A549 (cell line): Measurements from ENCODE around the gene SYT5.

Experiments
- CHD4 ChIP-seq: fragments of 200-600 bp; sonication (generic); IDR thresholded peaks from 2 replicates; pipeline ENCODE4 v1.6.1; 2016; ENCODE audit warnings: antibody characterized with exemption, mild to moderate bottlenecking, borderline replicate concordance
- CTCF ChIP-seq: fragments of >200 bp; sonication (Bioruptor Twin); formaldehyde crosslinking; IDR thresholded peaks from 3 replicates; pipeline ENCODE4 v1.5.1; 2016
- EHMT2 ChIP-seq: fragments of 200-600 bp; sonication (generic); IDR thresholded peaks from 2 replicates; pipeline ENCODE4 v1.6.1; 2016; ENCODE audit warnings: antibody characterized with exemption, low read depth, mild to moderate bottlenecking, moderate library complexity
- ELK1 ChIP-seq: fragments of 150-350 bp; IDR thresholded peaks from 2 replicates; pipeline ENCODE4 v1.6.1; 2014; ENCODE audit warnings: low read depth, mild to moderate bottlenecking, low read length
- ESRRA ChIP-seq: fragments of 150-350 bp; IDR thresholded peaks from 2 replicates; pipeline ENCODE4 v1.6.1; 2014; ENCODE audit warnings: mild to moderate bottlenecking, low read length, borderline replicate concordance
- FOSB ChIP-seq: fragments of 250-450 bp; sonication (Bioruptor Pico); IDR thresholded peaks from 2 replicates; pipeline ENCODE4 v1.5.0; 2020; ENCODE audit warnings: mild to moderate bottlenecking, moderate library complexity
- HMGXB4 ChIP-seq: fragments of 250-450 bp; sonication (Bioruptor Pico); IDR thresholded peaks from 2 replicates; pipeline ENCODE4 v1.5.0; 2021; ENCODE audit warnings: mild to moderate bottlenecking, moderate library complexity, borderline replicate concordance
- JUN ChIP-seq, 2 experiments: fragments of >200 bp; sonication (Bioruptor Twin); formaldehyde crosslinking; IDR thresholded peaks; 2 replicates in 1 of 2; 3 replicates in 1 of 2; pipeline ENCODE4 v1.6.1; 2016 to 2017
- MAFK ChIP-seq: fragments of 450-650 bp; IDR thresholded peaks from 2 replicates; pipeline ENCODE4 v1.6.1; 2014; ENCODE audit not compliant: partially characterized antibody
- MAX ChIP-seq: IDR thresholded peaks from 2 replicates; pipeline ENCODE4 v1.6.1; 2012
- RAD21 ChIP-seq, 2 experiments: fragments of >200 bp in 1 of 2; sonication (Bioruptor Twin) in 1 of 2; formaldehyde crosslinking in 1 of 2; IDR thresholded peaks in 1 of 2; conservative IDR thresholded peaks in 1 of 2; 2 replicates in 1 of 2; 3 replicates in 1 of 2; pipeline ENCODE4 v1.6.1; 2012 to 2018; ENCODE audit warnings: inconsistent platforms in 1 of 2
- SMC3 ChIP-seq: fragments of >200 bp; sonication (Bioruptor Twin); formaldehyde crosslinking; IDR thresholded peaks from 3 replicates; pipeline ENCODE4 v1.6.1; 2018; ENCODE audit warnings: inconsistent platforms
- ZNF302 ChIP-seq: fragments of 250-450 bp; sonication (Bioruptor Pico); IDR thresholded peaks from 2 replicates; pipeline ENCODE4 v1.9.0; 2021; ENCODE audit warnings: inconsistent platforms, mild to moderate bottlenecking, moderate library complexity
- ZSCAN20 ChIP-seq: fragments of 250-450 bp; sonication (Bioruptor Pico); IDR thresholded peaks from 2 replicates; pipeline ENCODE4 v1.8.0; 2022; ENCODE audit warnings: mild to moderate bottlenecking, moderate library complexity

- TF ChIP-seq RAD21 (conservative IDR thresholded peaks at IDR 0.05 in 1 of 2, IDR thresholded peaks at IDR 0.05 in 1 of 2): no peak
- TF ChIP-seq MAX: no peak
- no peak for TF ChIP-seq ESRRA
- TF ChIP-seq CTCF: no peak
- no peak for TF ChIP-seq CHD4
- no peak for TF ChIP-seq ZNF302
- no peak for TF ChIP-seq HMGXB4 (CRISPR knock-in tag)
- TF ChIP-seq ELK1: no peak
- TF ChIP-seq EHMT2: no peak
- no peak for TF ChIP-seq JUN (IDR thresholded peaks at IDR 0.05)
- TF ChIP-seq MAFK: no peak
- no peak for TF ChIP-seq FOSB (CRISPR knock-in tag)
- no peak for TF ChIP-seq SMC3
- no peak for TF ChIP-seq ZSCAN20
These were observed 19.6 kb upstream of the SYT5 start for GRCh38 chr19:55199620-55200204.
